ENCODE results near the gene TBC1D5.

- TF ChIP-seq, protein P1, sequence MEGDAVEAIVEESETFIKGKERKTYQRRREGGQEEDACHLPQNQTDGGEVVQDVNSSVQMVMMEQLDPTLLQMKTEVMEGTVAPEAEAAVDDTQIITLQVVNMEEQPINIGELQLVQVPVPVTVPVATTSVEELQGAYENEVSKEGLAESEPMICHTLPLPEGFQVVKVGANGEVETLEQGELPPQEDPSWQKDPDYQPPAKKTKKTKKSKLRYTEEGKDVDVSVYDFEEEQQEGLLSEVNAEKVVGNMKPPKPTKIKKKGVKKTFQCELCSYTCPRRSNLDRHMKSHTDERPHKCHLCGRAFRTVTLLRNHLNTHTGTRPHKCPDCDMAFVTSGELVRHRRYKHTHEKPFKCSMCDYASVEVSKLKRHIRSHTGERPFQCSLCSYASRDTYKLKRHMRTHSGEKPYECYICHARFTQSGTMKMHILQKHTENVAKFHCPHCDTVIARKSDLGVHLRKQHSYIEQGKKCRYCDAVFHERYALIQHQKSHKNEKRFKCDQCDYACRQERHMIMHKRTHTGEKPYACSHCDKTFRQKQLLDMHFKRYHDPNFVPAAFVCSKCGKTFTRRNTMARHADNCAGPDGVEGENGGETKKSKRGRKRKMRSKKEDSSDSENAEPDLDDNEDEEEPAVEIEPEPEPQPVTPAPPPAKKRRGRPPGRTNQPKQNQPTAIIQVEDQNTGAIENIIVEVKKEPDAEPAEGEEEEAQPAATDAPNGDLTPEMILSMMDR (IDR thresholded peaks at IDR 0.05), result no peak
- TF ChIP-seq POLR2AphosphoS5 (IDR thresholded peaks at IDR 0.05; ENCODE audit: insufficient read depth in 1 of 2, low read depth in 1 of 2), result no peak
These were observed 357.7 kb downstream of the TBC1D5 start for GRCh38 chr3:17384567-17385296.

All from vagina (tissue), 2 donors.